DOHH2 (cell line): ENCODE data around the gene ADK.

Experiments
- H3F3A ChIP-seq: fragments of 200-600 bp; sonication (generic), shearing (Covaris generic); 2 replicates; pipeline ENCODE4 v1.6.0; 2016; ENCODE audit warnings: antibody characterized with exemption, mild to moderate bottlenecking; ENCODE audit not compliant: control insufficient read depth, insufficient read depth
- H3K27ac ChIP-seq: fragments of 200-600 bp; sonication (generic); 2 replicates; pipeline ENCODE4 v1.5.1; 2014; ENCODE audit warnings: low read depth, mild to moderate bottlenecking, low read length, moderate library complexity
- H3K27me3 ChIP-seq: fragments of 200-600 bp; sonication (generic); 2 replicates; pipeline ENCODE4 v1.6.1; 2014; ENCODE audit warnings: mild to moderate bottlenecking, low read length, mixed read lengths; ENCODE audit not compliant: control insufficient read depth
- H3K36me3 ChIP-seq: fragments of 200-600 bp; sonication (generic); 2 replicates; pipeline ENCODE4 v1.6.1; 2014; ENCODE audit warnings: mild to moderate bottlenecking, low read length, moderate library complexity, mixed read lengths; ENCODE audit not compliant: control insufficient read depth
- H3K4me1 ChIP-seq: fragments of 200-600 bp; sonication (generic); 2 replicates; pipeline ENCODE4 v1.6.1; 2014; ENCODE audit warnings: mild to moderate bottlenecking, low read length, mixed read lengths; ENCODE audit not compliant: control insufficient read depth
- H3K4me2 ChIP-seq: fragments of 200-600 bp; sonication (generic); 2 replicates; pipeline ENCODE4 v1.6.0; 2014; ENCODE audit warnings: mild to moderate bottlenecking, low read length, moderate library complexity
- H3K4me3 ChIP-seq: fragments of 200-600 bp; sonication (generic); 2 replicates; pipeline ENCODE4 v1.5.1; 2014; ENCODE audit warnings: mild to moderate bottlenecking, low read length, mixed read lengths
- H3K79me2 ChIP-seq: fragments of 200-600 bp; sonication (generic); 2 replicates; pipeline ENCODE4 v1.6.1; 2014; ENCODE audit warnings: mild to moderate bottlenecking, low read length, mixed read lengths; ENCODE audit not compliant: control insufficient read depth
- H3K9me2 ChIP-seq: fragments of 200-600 bp; sonication (generic); replicated peaks from 2 replicates; pipeline ENCODE4 v1.6.1; 2014; ENCODE audit warnings: mild to moderate bottlenecking, low read length, mixed read lengths; ENCODE audit not compliant: control insufficient read depth
- H3K9me3 ChIP-seq: fragments of 200-600 bp; sonication (generic); 2 replicates; pipeline ENCODE4 v1.6.1; 2014; ENCODE audit warnings: antibody characterized with exemption, low read length, mixed read lengths; ENCODE audit not compliant: control insufficient read depth, insufficient read depth
- H4K20me1 ChIP-seq: fragments of 200-600 bp; sonication (generic); 2 replicates; pipeline ENCODE4 v1.6.0; 2014; ENCODE audit warnings: low read depth, mild to moderate bottlenecking, antibody characterized with exemption, low read length, moderate library complexity; ENCODE audit not compliant: control insufficient read depth, insufficient read depth
- CTCF ChIP-seq: fragments of 200-600 bp; sonication (generic); IDR thresholded peaks from one replicate; pipeline ENCODE4 v1.5.1; 2014; ENCODE audit warnings: antibody characterized with exemption, mild to moderate bottlenecking, low read depth, low read length; ENCODE audit not compliant: poor library complexity, severe bottlenecking
- EZH2phosphoT487 ChIP-seq: fragments of 200-600 bp; sonication (generic); IDR thresholded peaks from 2 replicates; pipeline ENCODE4 v1.6.1; 2017; ENCODE audit warnings: borderline replicate concordance, mild to moderate bottlenecking, antibody characterized with exemption, low read length, moderate library complexity, mixed read lengths

The ADK gene

GRCh38 chr10:74486659-74487058, 335.6 kb downstream of the ADK start:
- no peaks in the 10 kb centered on the region for H3K9me3 ChIP-seq
- H3K79me2 ChIP-seq, result no peaks in the 10 kb centered on the region
- H3K4me2 ChIP-seq, result no peak overlapping the region
- no peak overlapping the region for H3K4me3 ChIP-seq
- no peaks in the 10 kb centered on the region for H3K9me2 ChIP-seq
- H3F3A ChIP-seq, result no peaks in the 10 kb centered on the region
- TF ChIP-seq CTCF, result no peak
- TF ChIP-seq EZH2phosphoT487, result no peak
- H3K27me3 ChIP-seq, result no peaks in the 10 kb centered on the region
- no peaks in the 10 kb centered on the region for H3K4me1 ChIP-seq
- no peaks in the 10 kb centered on the region for H4K20me1 ChIP-seq
- H3K36me3 ChIP-seq, result 0 out of 2 replicates have a peak, but pooled peaks cover 3% of the 10 kb centered on the region
- H3K27ac ChIP-seq, result no peak overlapping the region

- TF ChIP-seq CTCF, result no peak
- no peak for TF ChIP-seq EZH2phosphoT487
These were observed 337.9 kb downstream of the ADK start for GRCh38 chr10:74488907-74489306.

GRCh38 chr10:74490551-74490950, 339.5 kb downstream of the ADK start:
- H3K27ac ChIP-seq, result no peak overlapping the region
- no peaks in the 10 kb centered on the region for H3K36me3 ChIP-seq
- no peaks in the 10 kb centered on the region for H3K4me1 ChIP-seq
- no peaks in the 10 kb centered on the region for H3K27me3 ChIP-seq
- no peaks in the 10 kb centered on the region for H4K20me1 ChIP-seq
- TF ChIP-seq CTCF (no peak), EZH2phosphoT487 (no peak)
- no peaks in the 10 kb centered on the region for H3K9me2 ChIP-seq
- H3K79me2 ChIP-seq, result no peaks in the 10 kb centered on the region
- no peaks in the 10 kb centered on the region for H3F3A ChIP-seq
- no peaks in the 10 kb centered on the region for H3K9me3 ChIP-seq
- H3K4me2 ChIP-seq, result no peak overlapping the region
- no peak overlapping the region for H3K4me3 ChIP-seq

More at GRCh38 chr10:74488907-74489306, 337.9 kb downstream of the ADK start:
- Histone ChIP-seq H3F3A (no peaks in the 10 kb centered on the region), H3K4me2 (no peak overlapping the region), H3K36me3 (no peaks in the 10 kb centered on the region), H3K4me3 (no peak overlapping the region), H3K79me2 (no peaks in the 10 kb centered on the region), H3K27ac (no peak overlapping the region), H3K9me2 (no peaks in the 10 kb centered on the region), H4K20me1 (no peaks in the 10 kb centered on the region), H3K27me3 (no peaks in the 10 kb centered on the region), H3K4me1 (no peaks in the 10 kb centered on the region), H3K9me3 (no peaks in the 10 kb centered on the region)
